AG08395 (cell line): ENCODE data around the gene IDH3A.
A peak's percentile ranks its signal among the peaks of the same experiment; 100 is the strongest.
"Not testable (repeated sequence)": the region's sequence is repeated elsewhere in the genome, so short reads cannot be mapped to it uniquely, and the experiment has no call there.

Experiments used
- DNase-seq: peaks from one replicate; pipeline ENCODE4 v3.0.0; 2012; ENCODE audit warnings: mixed read lengths, low spot score

The IDH3A gene

GRCh38 chr15:78129751-78130287 lies 19.3 kb upstream of the IDH3A start:
- DNase-seq = no peak

GRCh38 chr15:78130466-78131294 lies 18.5 kb upstream of the IDH3A start:
- no peak for DNase-seq

GRCh38 chr15:78131295-78132061 lies 17.7 kb upstream of the IDH3A start, which contains the start of gene CIB2:
CIB2 (minus strand) TSS chr15:78131445; CDS start chr15:78131215, 230 bp downstream.
- DNase-seq = peak; percentile 92

- no peak for DNase-seq
These were observed 15.4 kb upstream of the IDH3A start for GRCh38 chr15:78133801-78134200.

GRCh38 chr15:78139578-78139977 lies 9.6 kb upstream of the IDH3A start:
- DNase-seq = no peak

- no peak for DNase-seq
These were observed 8.9 kb upstream of the IDH3A start for GRCh38 chr15:78140292-78140691.

GRCh38 chr15:78142332-78142731 lies 6.8 kb upstream of the IDH3A start:
- DNase-seq = no peak

GRCh38 chr15:78146425-78147154 lies 2.6 kb upstream of the IDH3A start:
- DNase-seq = no peak

GRCh38 chr15:78147566-78147965 lies 1.6 kb upstream of the IDH3A start:
- no peak for DNase-seq

- no peak for DNase-seq
These were observed 632 bp upstream of the IDH3A start for GRCh38 chr15:78148392-78149067.

- no peak for DNase-seq
These were observed 916 bp downstream of the IDH3A start for GRCh38 chr15:78149805-78150751.

GRCh38 chr15:78151075-78151474 lies 1.9 kb downstream of the IDH3A start:
- not testable (repeated sequence) for DNase-seq

GRCh38 chr15:78154955-78155354 lies 5.8 kb downstream of the IDH3A start:
- DNase-seq = no peak

- DNase-seq = no peak
These were observed 6.3 kb downstream of the IDH3A start for GRCh38 chr15:78155355-78155939.

- no peak for DNase-seq
These were observed 7.5 kb downstream of the IDH3A start for GRCh38 chr15:78156653-78157052.

GRCh38 chr15:78157203-78157602 lies 8.0 kb downstream of the IDH3A start:
- no peak for DNase-seq

- DNase-seq = no peak
These were observed 10.2 kb downstream of the IDH3A start for GRCh38 chr15:78159395-78159794.

- DNase-seq = no peak
These were observed 12.9 kb downstream of the IDH3A start for GRCh38 chr15:78162038-78162437.

- DNase-seq = no peak
These were observed 14.8 kb downstream of the IDH3A start for GRCh38 chr15:78164010-78164409.
